Fibroblast of lung (primary cell): ENCODE measurements around the gene NECTIN4. TPM values are rescaled to one million over a fixed set of nuclear protein-coding genes. Genes with fewer than 3 reads are reported as not detected.

Experiments used
- DNase-seq, 2 donors: peaks; one replicate each; pipeline versions ENCODE4 v3.0.0 to v3.0.0-alpha.2; 2010; ENCODE audit warnings: low read depth in 2 of 2
- H2AFZ ChIP-seq: 2 replicates; pipeline ENCODE4 v1.5.1; 2012; ENCODE audit warnings: low read length, control low read depth, inconsistent platforms
- H3K27ac ChIP-seq: 2 replicates; pipeline ENCODE4 v1.5.1; 2011; ENCODE audit warnings: low read length, control low read depth; ENCODE audit not compliant: insufficient read depth
- H3K27me3 ChIP-seq: 2 replicates; pipeline ENCODE4 v1.5.1; 2011; ENCODE audit warnings: mild to moderate bottlenecking, low read length; ENCODE audit not compliant: control insufficient read depth, insufficient read depth
- H3K36me3 ChIP-seq: 2 replicates; pipeline ENCODE4 v1.5.1; 2011; ENCODE audit warnings: low read length; ENCODE audit not compliant: control insufficient read depth, insufficient read depth
- H3K4me1 ChIP-seq: 2 replicates; pipeline ENCODE4 v1.5.1; 2011; ENCODE audit warnings: low read length; ENCODE audit not compliant: control insufficient read depth, insufficient read depth; ENCODE audit errors: extremely low read depth
- H3K4me2 ChIP-seq: 2 replicates; pipeline ENCODE4 v1.5.1; 2011; ENCODE audit warnings: low read length, control low read depth; ENCODE audit not compliant: insufficient read depth; ENCODE audit errors: extremely low read depth
- H3K4me3 ChIP-seq, 4 experiments: fragments of 200-600 bp in 1 of 4; sonication (generic) in 1 of 4; replicated peaks in 1 of 4; 2 replicates each; pipeline ENCODE4 v1.5.1; 2011 to 2016; ENCODE audit warnings: low read length in 4 of 4, low read depth in 3 of 4, mild to moderate bottlenecking in 3 of 4, control low read depth in 2 of 4, inconsistent platforms in 1 of 4, mixed read lengths in 1 of 4; ENCODE audit not compliant: insufficient read depth in 1 of 4; ENCODE audit errors: control extremely low read depth in 1 of 4
- H3K79me2 ChIP-seq: 2 replicates; pipeline ENCODE4 v1.5.1; 2012; ENCODE audit warnings: mild to moderate bottlenecking, low read length, inconsistent platforms; ENCODE audit not compliant: control insufficient read depth, insufficient read depth
- H3K9ac ChIP-seq: 2 replicates; pipeline ENCODE4 v1.5.1; 2011; ENCODE audit warnings: mild to moderate bottlenecking, low read length, control low read depth; ENCODE audit not compliant: insufficient read depth
- H3K9me3 ChIP-seq: 2 replicates; pipeline ENCODE4 v1.5.1; 2012; ENCODE audit warnings: low read depth, low read length; ENCODE audit not compliant: control insufficient read depth, insufficient read depth
- H4K20me1 ChIP-seq: 2 replicates; pipeline ENCODE4 v1.5.1; 2011; ENCODE audit warnings: low read length; ENCODE audit not compliant: control insufficient read depth, insufficient read depth; ENCODE audit errors: extremely low read depth
- CTCF ChIP-seq, 2 donors: IDR thresholded peaks in 1 of 2; conservative IDR thresholded peaks in 1 of 2; 1 replicate in 1 of 2; 2 replicates in 1 of 2; pipeline ENCODE4 v1.5.1; 2011 to 2012; ENCODE audit warnings: low read length in 2 of 2, control low read depth in 1 of 2, inconsistent platforms in 1 of 2, low read depth in 1 of 2, mild to moderate bottlenecking in 1 of 2
- EZH2 ChIP-seq: IDR thresholded peaks from 2 replicates; pipeline ENCODE4 v1.5.1; 2012; ENCODE audit warnings: low read length, control low read depth, mild to moderate bottlenecking; ENCODE audit errors: missing control alignments
- polyA plus RNA-seq, 2 donors: library from polyadenylated mRNA; depleted of rRNA in 1 of 2; stranded (reverse) in 1 of 2; unstranded in 1 of 2; fragments of >200 nt; gene quantifications; 2 replicates each; pipeline ENCODE4 v1.2.1, GENCODE V29; 2011 to 2012; ENCODE audit warnings: missing spikeins in 1 of 2
- total RNA-seq: library from RNA; depleted of rRNA; stranded (reverse); fragments of >200 nt; gene quantifications from 2 replicates; pipeline ENCODE4 v1.2.1, GENCODE V29; 2014

The NECTIN4 gene
- total and polyA plus RNA-seq, 2 donors (not counting 1 experiment from before 2014, with no cell fraction given), result 0.16 to 0.33 TPM

GRCh38 chr1:161111527-161111926 lies 22.2 kb upstream of the NECTIN4 start:
- Histone ChIP-seq H3K9ac (no peak overlapping the region), H3K4me3 (no peak overlapping the region), H3K36me3 (peaks cover 2% of the 10 kb centered on the region), H4K20me1 (peaks cover 2% of the 10 kb centered on the region), H3K27ac (no peak overlapping the region), H2AFZ (no peak overlapping the region), H3K27me3 (no peaks in the 10 kb centered on the region), H3K4me2 (no peak overlapping the region), H3K79me2 (peaks cover 66% of the 10 kb centered on the region), H3K9me3 (no peaks in the 10 kb centered on the region), H3K4me1 (peaks cover 4% of the 10 kb centered on the region)
- no peak for DNase-seq
- TF ChIP-seq EZH2 (no peak), CTCF (conservative IDR thresholded peaks at IDR 0.05 in 1 of 2, IDR thresholded peaks at IDR 0.05 in 1 of 2; ENCODE audit: low read depth in 1 of 2, low read length in 2 of 2) (no peak)

- Histone ChIP-seq H3K79me2 (peaks cover 64% of the 10 kb centered on the region), H3K9me3 (no peaks in the 10 kb centered on the region), H3K9ac (no peak overlapping the region), H2AFZ (no peak overlapping the region), H3K4me1 (peaks cover 3% of the 10 kb centered on the region), H3K36me3 (peaks cover 2% of the 10 kb centered on the region), H3K4me3 (no peak overlapping the region), H3K27me3 (no peaks in the 10 kb centered on the region), H3K27ac (no peak overlapping the region), H4K20me1 (peaks cover 2% of the 10 kb centered on the region), H3K4me2 (no peak overlapping the region)
- DNase-seq, result no peak
- TF ChIP-seq CTCF (conservative IDR thresholded peaks at IDR 0.05 in 1 of 2, IDR thresholded peaks at IDR 0.05 in 1 of 2; ENCODE audit: low read depth in 1 of 2, low read length in 2 of 2) (no peak), EZH2 (no peak)
These were observed 21.8 kb upstream of the NECTIN4 start for GRCh38 chr1:161111117-161111516.

GRCh38 chr1:161106431-161106830 lies 17.1 kb upstream of the NECTIN4 start:
- peaks cover 38% of the 10 kb centered on the region for H3K79me2 ChIP-seq
- no peak overlapping the region for H3K4me3 ChIP-seq
- peaks cover 4% of the 10 kb centered on the region for H3K36me3 ChIP-seq
- no peak overlapping the region for H3K27ac ChIP-seq
- H3K4me2 ChIP-seq, result no peak overlapping the region
- no peaks in the 10 kb centered on the region for H4K20me1 ChIP-seq
- no peaks in the 10 kb centered on the region for H3K4me1 ChIP-seq
- H3K27me3 ChIP-seq, result no peaks in the 10 kb centered on the region
- no peak for DNase-seq
- no peak overlapping the region for H3K9ac ChIP-seq
- H2AFZ ChIP-seq, result no peak overlapping the region
- H3K9me3 ChIP-seq, result no peaks in the 10 kb centered on the region
- TF ChIP-seq EZH2 (no peak), CTCF (conservative IDR thresholded peaks at IDR 0.05 in 1 of 2, IDR thresholded peaks at IDR 0.05 in 1 of 2; ENCODE audit: low read depth in 1 of 2, low read length in 2 of 2) (no peak)
